IMR-90 (cell line): Measurements from ENCODE around the gene GSG1. TPM values are rescaled to one million over a fixed set of nuclear protein-coding genes. Genes with fewer than 3 reads are reported as not detected.

Experiments used
- ATAC-seq: fragments of 200-7000 bp; cut with Tn5 transposase; 2 replicates; pipeline ENCODE4 v1.9.1; 2020; ENCODE audit warnings: low read depth, mild to moderate bottlenecking, moderate library complexity
- BruUV-seq: library from RNA; stranded (reverse); fragments of 400-500 nt; replicated peaks from 2 replicates; lab custom pipeline; 2021; lab: Mats Ljungman, UMichigan
- CTCF ChIA-PET: fragments of 300-600 bp; formaldehyde crosslinking; extraction: SDS; loops from one replicate; lab custom pipeline; 2021; ENCODE audit warnings: antibody characterized with exemption; lab: Yijun Ruan, JAX
- POLR2A ChIA-PET: fragments of 300-600 bp; sonication (Branson Sonifier 250); formaldehyde crosslinking; loops from one replicate; lab custom pipeline; 2022; ENCODE audit warnings: antibody characterized with exemption; ENCODE audit not compliant: unreplicated experiment; lab: Charles Lee
- DNase-seq: peaks from one replicate; pipeline ENCODE4 v3.0.0; 2013
- H2AFZ ChIP-seq: replicated peaks from 2 replicates; pipeline ENCODE3; 2013; ENCODE audit warnings: low read length, mild to moderate bottlenecking; ENCODE audit not compliant: poor library complexity
- H2AK5ac ChIP-seq: 2 replicates; pipeline ENCODE4 v1.6.1; 2013; ENCODE audit warnings: low read depth, low read length, inconsistent platforms
- H2AK9ac ChIP-seq: replicated peaks from 2 replicates; pipeline ENCODE3; 2013; ENCODE audit warnings: mild to moderate bottlenecking, low read depth, low read length, moderate library complexity; ENCODE audit not compliant: poor library complexity
- H2BK120ac ChIP-seq: 2 replicates; pipeline ENCODE4 v1.6.1; 2013; ENCODE audit warnings: low read depth, low read length, inconsistent platforms
- H2BK15ac ChIP-seq: 3 replicates; pipeline ENCODE4 v1.6.1; 2013; ENCODE audit warnings: low read depth, low read length, inconsistent platforms
- H2BK20ac ChIP-seq: 2 replicates; pipeline ENCODE4 v1.6.1; 2013; ENCODE audit warnings: low read depth, mild to moderate bottlenecking, inconsistent platforms, low read length, moderate library complexity
- H2BK5ac ChIP-seq: 2 replicates; pipeline ENCODE4 v1.6.1; 2013; ENCODE audit warnings: mild to moderate bottlenecking, low read depth, low read length, inconsistent platforms; ENCODE audit not compliant: poor library complexity, severe bottlenecking
- H3K14ac ChIP-seq: replicated peaks from 2 replicates; pipeline ENCODE4 v1.6.1; 2013; ENCODE audit warnings: low read depth, low read length, inconsistent platforms
- H3K18ac ChIP-seq: 2 replicates; pipeline ENCODE4 v1.6.1; 2013; ENCODE audit warnings: low read depth, low read length, control low read depth
- H3K23ac ChIP-seq: 2 replicates; pipeline ENCODE4 v1.6.1; 2013; ENCODE audit warnings: low read depth, low read length, inconsistent platforms
- H3K27ac ChIP-seq: 2 replicates; pipeline ENCODE4 v1.5.1; 2013; ENCODE audit warnings: mild to moderate bottlenecking, control low read depth, low read length; ENCODE audit not compliant: insufficient read depth
- H3K27me3 ChIP-seq: 2 replicates; pipeline ENCODE4 v1.6.1; 2013; ENCODE audit warnings: low read length; ENCODE audit not compliant: control insufficient read depth, insufficient read depth
- H3K36me3 ChIP-seq: 2 replicates; pipeline ENCODE4 v1.6.1; 2013; ENCODE audit warnings: low read length, mixed read lengths; ENCODE audit not compliant: control insufficient read depth, insufficient read depth
- H3K4ac ChIP-seq: 2 replicates; pipeline ENCODE4 v1.6.1; 2013; ENCODE audit warnings: low read depth, low read length, inconsistent platforms
- H3K4me1 ChIP-seq: 2 replicates; pipeline ENCODE4 v1.6.1; 2013; ENCODE audit warnings: low read length, mixed read lengths; ENCODE audit not compliant: control insufficient read depth, insufficient read depth
- H3K4me2 ChIP-seq: 2 replicates; pipeline ENCODE4 v1.6.1; 2013; ENCODE audit warnings: low read depth, mild to moderate bottlenecking, control low read depth, low read length, moderate library complexity
- H3K4me3 ChIP-seq: 2 replicates; pipeline ENCODE4 v1.5.1; 2013; ENCODE audit warnings: low read depth, mild to moderate bottlenecking, control low read depth, low read length, moderate library complexity; ENCODE audit not compliant: insufficient read depth
- H3K56ac ChIP-seq: 2 replicates; pipeline ENCODE4 v1.6.1; 2013; ENCODE audit warnings: low read length, inconsistent platforms; ENCODE audit not compliant: insufficient read depth; ENCODE audit errors: extremely low read depth
- H3K79me1 ChIP-seq, 2 experiments: 2 replicates each; pipeline ENCODE4 v1.6.1; 2013; ENCODE audit warnings: low read length in 2 of 2, inconsistent platforms in 1 of 2, low read depth in 1 of 2
- H3K9ac ChIP-seq: 2 replicates; pipeline ENCODE4 v1.6.1; 2013; ENCODE audit warnings: low read depth, low read length, control low read depth
- H3K9me1 ChIP-seq: 2 replicates; pipeline ENCODE4 v1.6.1; 2013; ENCODE audit warnings: low read length, inconsistent platforms; ENCODE audit not compliant: insufficient read depth
- H3K9me3 ChIP-seq: 2 replicates; pipeline ENCODE4 v1.6.1; 2013; ENCODE audit warnings: low read length; ENCODE audit not compliant: control insufficient read depth, insufficient read depth
- H4K20me1 ChIP-seq: 2 replicates; pipeline ENCODE4 v1.6.1; 2013; ENCODE audit warnings: low read length, inconsistent platforms; ENCODE audit not compliant: insufficient read depth
- H4K5ac ChIP-seq: 2 replicates; pipeline ENCODE4 v1.6.1; 2013; ENCODE audit warnings: mild to moderate bottlenecking, low read depth, low read length, control low read depth
- H4K8ac ChIP-seq, 2 experiments: 2 replicates each; pipeline ENCODE4 v1.6.1; 2013; ENCODE audit warnings: low read depth in 2 of 2, low read length in 2 of 2, control low read depth in 1 of 2, inconsistent platforms in 1 of 2
- H4K91ac ChIP-seq: 2 replicates; pipeline ENCODE4 v1.6.1; 2013; ENCODE audit warnings: low read depth, low read length, inconsistent platforms; ENCODE audit not compliant: insufficient read depth
- BHLHE40 ChIP-seq: fragments of 150-350 bp; IDR thresholded peaks from 2 replicates; pipeline ENCODE4 v1.6.1; 2016; ENCODE audit warnings: mild to moderate bottlenecking, low read depth, low read length
- CHD1 ChIP-seq: IDR thresholded peaks from 2 replicates; pipeline ENCODE4 v1.6.1; 2012; ENCODE audit warnings: low read depth, low read length, improper control_type of control experiment
- FOS ChIP-seq: fragments of 150-350 bp; IDR thresholded peaks from 2 replicates; pipeline ENCODE4 v1.6.1; 2016; ENCODE audit warnings: low read depth, low read length
- MAFK ChIP-seq: IDR thresholded peaks from 2 replicates; pipeline ENCODE4 v1.6.1; 2012; ENCODE audit warnings: low read depth, low read length, improper control_type of control experiment
- MAZ ChIP-seq: IDR thresholded peaks from 2 replicates; pipeline ENCODE4 v1.6.1; 2012; ENCODE audit warnings: low read depth, mild to moderate bottlenecking, low read length, improper control_type of control experiment, moderate library complexity, borderline replicate concordance
- MXI1 ChIP-seq: IDR thresholded peaks from 2 replicates; pipeline ENCODE4 v1.6.1; 2012; ENCODE audit warnings: low read depth, mild to moderate bottlenecking, low read length, moderate library complexity, borderline replicate concordance
- NFE2L2 ChIP-seq: fragments of 150-350 bp; IDR thresholded peaks from 2 replicates; pipeline ENCODE4 v1.6.1; 2016; ENCODE audit warnings: low read depth, mild to moderate bottlenecking, low read length
- POLR2A ChIP-seq: IDR thresholded peaks from 2 replicates; pipeline ENCODE4 v1.6.1; 2012; ENCODE audit warnings: mild to moderate bottlenecking, low read depth, low read length
- RAD21 ChIP-seq: IDR thresholded peaks from 2 replicates; pipeline ENCODE4 v1.6.1; 2012; ENCODE audit warnings: low read length, improper control_type of control experiment
- RCOR1 ChIP-seq: IDR thresholded peaks from 2 replicates; pipeline ENCODE4 v1.6.1; 2012; ENCODE audit warnings: mild to moderate bottlenecking, low read length, improper control_type of control experiment; ENCODE audit not compliant: insufficient replicate concordance
- RFX5 ChIP-seq: IDR thresholded peaks from 2 replicates; pipeline ENCODE4 v1.8.0; 2012; ENCODE audit warnings: low read depth, mild to moderate bottlenecking, low read length, moderate library complexity
- SMC3 ChIP-seq: fragments of 150-350 bp; IDR thresholded peaks from 2 replicates; pipeline ENCODE4 v1.6.1; 2016; ENCODE audit warnings: low read depth, mild to moderate bottlenecking, antibody characterized with exemption, low read length, moderate library complexity
- WGBS, 2 experiments: methylation state at CpG; one replicate each; pipeline versions ENCODE4 v1.1.5 to v1.1.7; 2013; ENCODE audit warnings: missing lambda C conversion rate in 2 of 2; ENCODE audit not compliant: insufficient read length in 1 of 2; ENCODE audit errors: extremely low coverage in 2 of 2; 5-methylcytosine and 5-hydroxymethylcytosine counted together
- dilution Hi-C: fragments of 300-500 bp; cut with HindIII; formaldehyde crosslinking; loops from one replicate; pipeline ENCODE4 v1.14.3; 2018; ENCODE audit warnings: low sequenced_read_pairs; ENCODE audit not compliant: unreplicated experiment
- in situ Hi-C: fragments of 300-500 bp; cut with MboI; formaldehyde crosslinking; loops from 3 replicates; pipeline ENCODE4 v1.14.3; 2019; ENCODE audit warnings: low sequenced_read_pairs, inconsistent platforms, mixed read lengths
- intact Hi-C: fragments of 100-400 bp; cut with micrococcal nuclease; formaldehyde crosslinking; loops from 2 replicates; pipeline ENCODE4 v1.10.0; 2022
- polyA plus RNA-seq, 3 experiments: library from polyadenylated mRNA; depleted of rRNA; stranded (reverse); fragments of >200 nt; gene quantifications; 2 replicates each; pipeline ENCODE4 v1.2.3, GENCODE V29; 2012; ENCODE audit warnings: low replicate concordance in 1 of 3
- total RNA-seq: library from RNA; depleted of rRNA; stranded (reverse); fragments of >200 nt; gene quantifications from 2 replicates; pipeline ENCODE4 v1.2.3, GENCODE V29; 2012
- TF ChIP-seq, protein P1 (sequence below): fragments of 150-350 bp; IDR thresholded peaks from 2 replicates; pipeline ENCODE4 v1.6.1; 2016; ENCODE audit warnings: low read depth, mild to moderate bottlenecking, low read length, moderate library complexity, borderline replicate concordance
- TF ChIP-seq, protein P2 (sequence below): fragments of 150-350 bp; IDR thresholded peaks from 2 replicates; pipeline ENCODE4 v1.6.1; 2017; ENCODE audit warnings: mild to moderate bottlenecking, antibody characterized with exemption, low read length, low read depth

GSG1 gene
- total and polyA plus RNA-seq, 2 of the 4 experiments (the other 2 are of a cell fraction), result 1.8 to 2.9 TPM

DNA sequence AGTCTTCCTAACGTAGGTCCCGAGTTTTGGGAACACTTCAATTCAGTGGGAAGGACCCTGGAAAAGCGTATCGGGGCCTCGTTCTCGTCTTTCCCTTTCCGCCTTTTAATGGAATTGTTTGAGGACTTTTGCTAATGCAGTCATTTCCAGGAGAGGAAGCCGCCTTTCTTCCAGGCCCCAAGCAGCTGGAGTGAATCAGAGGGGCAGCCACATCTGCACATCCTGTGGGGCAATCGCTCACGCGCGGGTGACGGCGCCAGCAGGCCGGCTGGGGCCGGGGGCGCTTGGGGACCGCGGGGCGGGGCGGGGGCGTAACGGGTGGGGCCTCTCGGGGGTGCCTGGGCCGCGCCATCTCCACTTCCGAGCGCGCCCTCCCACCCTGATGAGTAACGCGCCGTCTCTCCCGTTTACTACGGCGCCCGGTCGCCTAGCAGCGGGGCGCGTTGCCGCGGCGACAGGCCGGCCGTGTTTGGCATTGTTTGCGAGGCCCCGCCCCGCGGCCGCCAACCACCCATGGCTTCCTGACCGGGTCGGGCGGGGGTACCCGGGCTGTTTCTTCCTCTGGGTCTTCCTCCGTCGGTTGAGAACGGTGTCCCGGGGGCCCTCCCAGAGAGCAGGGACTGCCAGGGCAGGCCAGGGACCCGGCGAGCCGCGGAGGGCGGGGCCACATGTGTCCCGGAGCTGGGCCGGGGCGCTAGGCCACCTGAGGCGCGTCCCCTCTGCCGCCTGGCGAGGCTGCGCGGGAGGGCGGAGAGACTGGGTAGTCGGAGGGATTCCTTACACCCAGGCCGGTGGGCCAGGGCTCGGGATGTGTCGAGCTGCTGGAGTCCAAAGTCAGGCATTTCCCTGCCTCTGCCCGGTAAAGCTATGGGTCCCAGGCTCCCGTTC lies 2.3 kb downstream of the GSG1 start:
- H4K91ac ChIP-seq, result peak overlapping the region; percentile 95
- H3K27me3 ChIP-seq, result no peaks in the 10 kb centered on the region
- peak overlapping the region; percentile 88 for H3K27ac ChIP-seq
- ChIA-PET CTCF (interaction anchor here (0.6 to 0.7 kb wide), 3 partner anchors 86 to 1988 kb away, joined by 3 read pairs; no protein-coding TSS in a partner anchor), POLR2A (interaction anchor here (0.5 to 1.3 kb wide), 2 partner anchors 80 to 110 kb away, joined by 3 to 4 read pairs; no protein-coding TSS in a partner anchor)
- H3K23ac ChIP-seq, result peak overlapping the region; percentile 96
- peaks cover 17% of the 10 kb centered on the region for H3K9me1 ChIP-seq
- H3K9ac ChIP-seq, result peak overlapping the region; percentile 80
- peak overlapping the region; percentile 98 for H3K4ac ChIP-seq
- intact Hi-C loops, result no loop called here
- WGBS, 2 experiments, result 1% methylated on average over 33 of the region's 79 CpGs; no CpG with 5 or more reads in 1 of the 2 experiments
- in situ Hi-C loops, result no loop called here
- no peaks in the 10 kb centered on the region for H3K9me3 ChIP-seq
- H4K8ac ChIP-seq, result peak overlapping the region; percentile 96
- H2BK15ac ChIP-seq, result peak overlapping the region; percentile 97
- no peaks in the 10 kb centered on the region for H3K36me3 ChIP-seq
- H3K4me2 ChIP-seq, result peak overlapping the region; percentile 76
- H2AK5ac ChIP-seq, result peak overlapping the region; percentile 96
- peak overlapping the region; percentile 81 for H2AK9ac ChIP-seq
- H3K18ac ChIP-seq, result peak overlapping the region; percentile 88
- peaks cover 38% of the 10 kb centered on the region for H3K4me1 ChIP-seq
- peak overlapping the region; percentile 37 for H3K4me3 ChIP-seq
- H2BK120ac ChIP-seq, result peak overlapping the region; percentile 99
- peaks cover 0 to 15% of the 10 kb centered on the region in 2 experiments; a peak in 2 of 4 replicates for H3K79me1 ChIP-seq
- peak overlapping the region; percentile 95 for H2AFZ ChIP-seq
- no TSS peak for BruUV-seq
- peak overlapping the region; percentile 95 for H3K56ac ChIP-seq
- H3K14ac ChIP-seq, result peak overlapping the region; percentile 98
- DNase-seq, result peak; percentile 91
- peak; percentile 81 for ATAC-seq
- peak overlapping the region; percentile 76 for H2BK5ac ChIP-seq
- H4K20me1 ChIP-seq, result no peaks in the 10 kb centered on the region
- H4K5ac ChIP-seq, result peak overlapping the region; percentile 90
- dilution Hi-C loops, result no loop called here
- peak overlapping the region; percentile 97 for H2BK20ac ChIP-seq
- TF ChIP-seq BHLHE40 (peak; percentile 98), FOS (no peak; the same call in none of the 2 replicates), NFE2L2 (no peak), RAD21 (peak; percentile 23; the same call in 1 of the 2 replicates), SMC3 (0 out of 2 replicates have a peak, but pooled peaks have one; percentile 14), MXI1 (peak; percentile 88), MAZ (peak; percentile 91), CHD1 (0 out of 2 replicates have a peak, but pooled peaks have one; percentile 29), RFX5 (no peak), RCOR1 (no peak), MAFK (peak; percentile 21; the same call in 1 of the 2 replicates), POLR2A (peak; percentile 82)
- TF ChIP-seq, protein P1, sequence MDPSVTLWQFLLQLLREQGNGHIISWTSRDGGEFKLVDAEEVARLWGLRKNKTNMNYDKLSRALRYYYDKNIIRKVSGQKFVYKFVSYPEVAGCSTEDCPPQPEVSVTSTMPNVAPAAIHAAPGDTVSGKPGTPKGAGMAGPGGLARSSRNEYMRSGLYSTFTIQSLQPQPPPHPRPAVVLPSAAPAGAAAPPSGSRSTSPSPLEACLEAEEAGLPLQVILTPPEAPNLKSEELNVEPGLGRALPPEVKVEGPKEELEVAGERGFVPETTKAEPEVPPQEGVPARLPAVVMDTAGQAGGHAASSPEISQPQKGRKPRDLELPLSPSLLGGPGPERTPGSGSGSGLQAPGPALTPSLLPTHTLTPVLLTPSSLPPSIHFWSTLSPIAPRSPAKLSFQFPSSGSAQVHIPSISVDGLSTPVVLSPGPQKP, result no peak
- TF ChIP-seq, protein P2, sequence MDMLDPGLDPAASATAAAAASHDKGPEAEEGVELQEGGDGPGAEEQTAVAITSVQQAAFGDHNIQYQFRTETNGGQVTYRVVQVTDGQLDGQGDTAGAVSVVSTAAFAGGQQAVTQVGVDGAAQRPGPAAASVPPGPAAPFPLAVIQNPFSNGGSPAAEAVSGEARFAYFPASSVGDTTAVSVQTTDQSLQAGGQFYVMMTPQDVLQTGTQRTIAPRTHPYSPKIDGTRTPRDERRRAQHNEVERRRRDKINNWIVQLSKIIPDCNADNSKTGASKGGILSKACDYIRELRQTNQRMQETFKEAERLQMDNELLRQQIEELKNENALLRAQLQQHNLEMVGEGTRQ, result no peak
